GM20431 (cell line): ENCODE results near the gene CRY1.
"Not testable (repeated sequence)": the region's sequence is repeated elsewhere in the genome, so short reads cannot be mapped to it uniquely, and the experiment has no call there.

Source experiments
- in situ Hi-C: fragments of 300-500 bp; cut with MseI, MboI; formaldehyde crosslinking; loops from one replicate; pipeline ENCODE4 v1.15.0; 2020; ENCODE audit warnings: low sequenced_read_pairs; ENCODE audit not compliant: unreplicated experiment

CRY1 gene

GRCh38 chr12:107025671-107026070 lies 67.7 kb downstream of the CRY1 start:
- in situ Hi-C loops: no loop called here

- in situ Hi-C loops: no loop called here
Observed at GRCh38 chr12:107019546-107019945, 73.8 kb downstream of the CRY1 start.

DNA sequence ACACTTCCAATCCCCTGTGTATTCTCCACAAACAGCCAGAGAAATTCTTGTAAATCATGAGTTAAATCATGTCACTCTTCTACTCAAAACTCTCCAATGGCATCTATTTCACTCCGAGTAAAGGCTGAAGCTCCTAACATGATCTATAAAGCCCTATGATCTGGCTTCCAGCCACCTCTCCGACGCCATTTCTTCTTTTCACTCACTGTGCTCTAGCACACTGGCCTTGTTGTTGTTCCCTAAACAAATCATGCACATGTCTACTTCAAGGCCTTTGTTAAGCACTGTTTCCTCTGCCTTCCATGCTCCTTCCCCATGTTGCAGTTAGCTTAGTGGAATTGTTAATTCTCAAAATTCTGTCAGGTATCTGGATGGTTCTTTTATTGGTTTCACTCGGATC lies 76.3 kb downstream of the CRY1 start:
- in situ Hi-C loops: no loop called here

- in situ Hi-C loops: no loop called here
Observed at GRCh38 chr12:107014055-107014454, 79.3 kb downstream of the CRY1 start.

- in situ Hi-C loops: no loop called here
Observed at GRCh38 chr12:107012736-107013425, 80.5 kb downstream of the CRY1 start.

DNA sequence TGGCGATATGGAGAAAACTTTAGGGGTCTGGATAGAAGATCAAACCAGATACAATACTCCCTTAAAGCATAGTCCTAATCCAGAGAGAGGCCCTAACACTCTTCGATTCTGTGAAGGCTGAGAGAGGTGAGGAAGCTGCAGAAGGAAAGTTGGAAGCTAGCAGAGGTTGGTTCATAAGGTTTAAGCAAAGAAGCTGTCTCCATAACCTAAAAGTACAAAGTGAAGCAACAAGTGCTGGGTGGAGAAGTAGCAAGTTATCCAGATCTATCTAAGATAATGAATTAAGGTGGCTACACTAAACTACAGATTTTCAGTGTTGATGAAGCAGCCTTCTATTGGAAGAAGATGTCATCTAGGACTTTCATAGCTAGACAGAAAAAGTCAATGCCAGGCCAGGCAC lies 81.8 kb downstream of the CRY1 start:
- in situ Hi-C loops: no loop called here

DNA sequence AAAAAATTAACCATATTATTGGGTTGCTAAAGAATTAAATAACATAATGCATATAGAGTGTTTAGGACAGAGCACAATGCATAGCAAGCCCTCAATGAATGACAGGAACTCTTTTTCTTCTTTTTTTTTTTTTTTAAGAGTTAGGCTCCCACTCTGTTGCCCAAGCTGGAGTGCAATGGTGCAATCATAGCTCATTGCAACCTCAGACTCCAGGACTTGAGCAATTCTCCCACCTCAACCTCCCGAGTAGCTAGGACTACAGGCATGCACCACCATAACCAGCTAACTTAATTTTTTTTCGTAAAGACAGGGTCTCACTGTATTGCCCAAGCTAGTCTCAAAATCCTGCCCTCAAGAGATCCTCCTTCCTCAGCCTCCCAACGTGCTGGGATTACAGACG lies 85.9 kb downstream of the CRY1 start:
- in situ Hi-C loops: no loop called here

DNA sequence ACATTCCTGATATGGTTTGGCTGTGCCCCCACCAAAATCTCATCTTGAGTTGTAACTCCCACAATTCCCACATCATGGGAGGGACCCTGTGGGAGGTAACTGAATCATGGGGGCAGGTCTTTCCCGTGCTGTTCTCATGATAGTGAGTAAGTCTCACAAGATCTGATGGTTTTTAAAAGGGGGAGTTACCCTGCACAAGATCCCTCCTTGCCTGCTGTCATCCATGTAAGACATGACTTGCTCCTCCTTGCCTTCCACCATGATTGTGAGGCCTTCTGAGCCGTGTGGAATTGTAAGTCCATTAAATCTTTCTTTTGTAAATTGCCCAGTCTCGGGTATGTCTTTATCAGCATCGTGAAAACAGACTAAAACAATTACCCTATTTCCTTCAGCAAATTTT lies 90.7 kb downstream of the CRY1 start:
- in situ Hi-C loops: not testable (repeated sequence)

DNA sequence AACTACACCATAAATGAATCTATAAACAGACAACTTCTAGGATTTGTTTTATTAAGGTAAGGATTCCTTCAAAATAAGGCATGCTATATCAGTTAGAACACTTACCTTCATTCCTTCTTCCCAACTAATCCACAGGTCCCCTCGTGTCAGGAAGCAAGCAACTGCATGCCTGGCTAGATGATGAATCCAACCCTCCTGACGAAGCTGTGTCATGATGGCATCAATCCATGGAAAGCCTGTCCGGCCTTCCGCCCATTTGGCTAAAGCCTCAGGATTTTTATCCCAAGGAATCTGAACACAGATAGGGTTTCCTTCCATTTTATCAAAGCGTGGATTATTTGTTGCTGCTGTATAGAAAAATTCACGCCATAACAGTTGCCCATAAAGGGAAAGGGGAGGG lies 93.9 kb downstream of the CRY1 start:
- in situ Hi-C loops: no loop called here

DNA sequence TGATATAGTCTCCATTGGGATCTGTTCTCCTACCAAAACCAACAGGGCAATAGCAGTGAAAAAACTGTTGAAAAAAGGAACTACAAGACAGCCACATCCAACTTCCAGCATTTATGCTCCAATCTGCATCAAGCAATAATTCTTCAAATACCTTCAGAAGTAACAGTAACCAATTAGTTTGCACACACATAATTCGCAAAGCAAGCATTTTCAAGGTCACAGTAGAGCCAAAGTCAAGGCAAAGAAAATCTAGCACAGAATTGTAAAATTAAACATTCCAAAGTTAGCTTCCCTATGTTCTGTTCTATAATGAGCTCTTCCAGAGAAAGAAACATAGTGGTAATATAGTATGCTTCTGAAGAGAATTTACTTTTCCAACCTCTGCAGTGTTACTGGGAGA lies 95.4 kb downstream of the CRY1 start:
- in situ Hi-C loops: no loop called here

- in situ Hi-C loops: not testable (repeated sequence)
Observed at GRCh38 chr12:106996102-106996501, 97.2 kb downstream of the CRY1 start.

- in situ Hi-C loops: no loop called here
Observed at GRCh38 chr12:106994579-106995220, 98.6 kb downstream of the CRY1 start.

DNA sequence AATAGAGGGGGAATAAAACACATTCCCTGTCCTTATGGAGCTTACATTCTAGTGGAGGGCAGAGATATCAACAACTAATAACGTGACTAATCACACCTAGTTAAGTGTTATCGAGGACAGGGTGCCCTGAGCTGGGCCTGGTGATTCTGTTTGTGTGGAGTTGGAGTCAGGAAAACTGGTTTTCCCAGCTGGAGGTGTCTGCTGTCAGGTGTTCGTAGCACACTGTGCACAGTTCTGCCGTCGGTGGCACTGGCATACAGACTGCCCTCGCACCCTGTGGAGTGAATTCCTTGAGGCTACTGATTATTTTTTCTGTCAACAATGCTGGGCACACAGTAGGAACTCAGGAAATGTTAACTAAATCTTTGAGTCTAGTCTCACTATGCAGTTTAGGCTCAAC lies 105.5 kb downstream of the CRY1 start:
- in situ Hi-C loops: no loop called here

GRCh38 chr12:106986625-106987389 lies 106.5 kb downstream of the CRY1 start, which contains the start of gene MTERF2:
MTERF2 (minus strand) TSS chr12:106987146; CDS start chr12:106978714, 8,432 bp downstream.
- in situ Hi-C loops: no loop called here

DNA sequence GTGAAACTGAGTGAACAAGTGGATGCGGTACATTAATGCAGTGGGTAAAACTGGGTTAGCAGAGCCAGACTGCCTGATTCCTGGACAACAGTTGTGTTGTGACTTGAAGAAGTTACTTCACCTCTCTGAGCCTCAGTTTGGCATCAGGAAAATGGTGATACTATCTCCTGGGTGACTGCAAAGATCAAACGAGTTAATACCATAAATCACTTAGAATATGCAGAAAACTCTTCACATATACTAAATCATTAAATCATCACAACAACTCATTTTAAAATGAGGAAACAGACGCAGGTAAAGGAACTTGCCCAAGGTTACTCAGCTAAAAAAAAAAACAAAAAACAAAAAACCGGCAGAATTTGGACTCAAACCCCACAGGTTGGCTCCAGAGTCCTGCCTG lies 107.2 kb downstream of the CRY1 start:
- in situ Hi-C loops: no loop called here

GRCh38 chr12:106985479-106985878 lies 107.9 kb downstream of the CRY1 start:
- in situ Hi-C loops: no loop called here

DNA sequence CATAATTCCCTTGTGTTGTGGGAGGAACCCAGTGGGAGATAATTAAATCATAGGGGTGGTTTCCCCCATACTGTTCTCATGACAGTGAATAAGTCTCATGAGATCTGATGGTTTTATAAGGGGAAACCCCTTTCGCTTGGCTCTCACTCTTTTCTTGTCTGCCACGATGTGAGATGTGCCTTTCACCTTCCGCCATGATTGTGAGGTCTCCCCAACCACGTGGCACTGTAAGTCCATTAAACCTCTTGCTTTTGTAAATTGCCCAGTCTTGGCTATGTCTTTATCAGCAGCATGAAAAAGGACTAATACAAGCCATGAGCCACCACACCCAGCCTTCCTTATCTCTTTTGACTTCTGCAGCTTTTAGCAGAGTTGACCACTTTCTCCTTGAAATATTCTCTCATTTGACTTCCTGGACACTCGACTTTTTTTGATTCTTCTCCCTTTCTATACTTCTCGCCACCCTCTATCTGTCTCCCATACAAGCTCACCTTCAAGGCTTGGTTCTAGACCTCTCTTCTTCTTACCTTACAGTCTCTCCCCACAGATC lies 108.7 kb downstream of the CRY1 start:
- in situ Hi-C loops: no loop called here

- in situ Hi-C loops: no loop called here
Observed at GRCh38 chr12:106982229-106982628, 111.1 kb downstream of the CRY1 start.

- in situ Hi-C loops: no loop called here
Observed at GRCh38 chr12:106981788-106982187, 111.6 kb downstream of the CRY1 start.

GRCh38 chr12:106980944-106981343 lies 112.4 kb downstream of the CRY1 start:
- in situ Hi-C loops: no loop called here
